GM10266 (cell line): ENCODE measurements around the gene NLGN1.

Experiments
- DNase-seq: peaks from one replicate; pipeline ENCODE4 v3.0.0; 2012; ENCODE audit errors: extremely low spot score
- TF ChIP-seq, protein P1 (sequence below): IDR thresholded peaks from 2 replicates; pipeline ENCODE4 v1.5.1; 2012; ENCODE audit warnings: mild to moderate bottlenecking, low read depth; ENCODE audit not compliant: control insufficient read depth, insufficient read depth; ENCODE audit errors: missing control alignments

Gene NLGN1

DNA sequence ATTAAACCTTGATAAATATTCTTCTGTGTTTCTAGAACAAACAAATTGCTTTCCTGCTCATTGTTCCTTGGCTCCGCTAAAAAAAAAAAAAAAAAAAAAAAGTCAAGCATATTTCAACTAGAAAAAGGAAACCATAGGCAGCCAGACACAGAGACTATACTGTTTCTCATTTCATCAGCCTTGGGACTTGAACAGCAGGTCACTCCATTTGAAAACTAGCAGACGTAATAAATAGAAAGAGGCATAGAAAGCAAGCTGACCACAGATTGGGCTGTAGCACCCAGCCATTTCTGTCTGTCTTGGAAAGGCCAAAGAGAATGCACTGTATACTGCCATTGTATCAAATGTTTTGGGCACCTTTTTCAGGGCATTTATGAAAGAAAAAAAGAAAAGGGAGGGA is 697.1 kb downstream of the NLGN1 start:
- TF ChIP-seq, protein P1, sequence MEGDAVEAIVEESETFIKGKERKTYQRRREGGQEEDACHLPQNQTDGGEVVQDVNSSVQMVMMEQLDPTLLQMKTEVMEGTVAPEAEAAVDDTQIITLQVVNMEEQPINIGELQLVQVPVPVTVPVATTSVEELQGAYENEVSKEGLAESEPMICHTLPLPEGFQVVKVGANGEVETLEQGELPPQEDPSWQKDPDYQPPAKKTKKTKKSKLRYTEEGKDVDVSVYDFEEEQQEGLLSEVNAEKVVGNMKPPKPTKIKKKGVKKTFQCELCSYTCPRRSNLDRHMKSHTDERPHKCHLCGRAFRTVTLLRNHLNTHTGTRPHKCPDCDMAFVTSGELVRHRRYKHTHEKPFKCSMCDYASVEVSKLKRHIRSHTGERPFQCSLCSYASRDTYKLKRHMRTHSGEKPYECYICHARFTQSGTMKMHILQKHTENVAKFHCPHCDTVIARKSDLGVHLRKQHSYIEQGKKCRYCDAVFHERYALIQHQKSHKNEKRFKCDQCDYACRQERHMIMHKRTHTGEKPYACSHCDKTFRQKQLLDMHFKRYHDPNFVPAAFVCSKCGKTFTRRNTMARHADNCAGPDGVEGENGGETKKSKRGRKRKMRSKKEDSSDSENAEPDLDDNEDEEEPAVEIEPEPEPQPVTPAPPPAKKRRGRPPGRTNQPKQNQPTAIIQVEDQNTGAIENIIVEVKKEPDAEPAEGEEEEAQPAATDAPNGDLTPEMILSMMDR, result no peak
- no peak for DNase-seq

DNA sequence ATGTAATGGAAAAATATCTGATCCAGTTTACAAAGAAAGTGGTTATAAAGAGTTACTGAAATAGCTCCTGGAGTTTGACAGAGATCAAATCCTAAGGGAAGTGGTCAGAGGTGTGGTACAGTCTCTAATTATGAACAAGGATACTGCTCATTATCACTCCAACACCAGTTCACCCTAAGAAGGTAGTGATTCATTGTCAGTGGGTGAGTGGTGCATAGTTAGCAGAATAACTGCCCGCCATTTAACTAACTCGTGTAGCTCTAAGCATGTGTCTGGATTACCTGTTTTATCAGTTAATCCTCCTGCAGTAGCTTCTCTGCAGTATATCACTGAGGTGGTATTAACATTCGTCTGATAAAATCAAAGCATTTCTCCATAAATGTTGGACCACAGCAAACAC is 700.1 kb downstream of the NLGN1 start:
- DNase-seq, result no peak
- TF ChIP-seq, protein P1, result no peak

DNA sequence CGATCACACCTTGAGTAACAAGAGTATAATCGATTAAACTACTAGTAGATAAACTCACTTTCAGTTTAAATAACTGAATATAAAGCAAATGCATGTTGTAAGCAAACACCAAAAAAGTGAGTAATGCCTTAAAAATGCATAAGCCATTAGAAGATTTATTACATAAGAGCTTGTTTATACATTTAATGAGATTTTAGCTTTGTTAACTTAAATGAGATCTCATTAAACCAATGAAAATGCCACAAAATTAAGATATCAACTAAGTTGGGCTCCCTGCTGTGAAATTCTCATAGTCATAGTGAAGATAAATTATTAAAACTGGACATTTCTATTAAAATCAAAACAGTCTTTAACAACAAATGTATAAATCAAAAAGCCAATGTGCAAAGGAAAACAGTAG is 701.2 kb downstream of the NLGN1 start:
- no peak for DNase-seq
- TF ChIP-seq, protein P1, result no peak

DNA sequence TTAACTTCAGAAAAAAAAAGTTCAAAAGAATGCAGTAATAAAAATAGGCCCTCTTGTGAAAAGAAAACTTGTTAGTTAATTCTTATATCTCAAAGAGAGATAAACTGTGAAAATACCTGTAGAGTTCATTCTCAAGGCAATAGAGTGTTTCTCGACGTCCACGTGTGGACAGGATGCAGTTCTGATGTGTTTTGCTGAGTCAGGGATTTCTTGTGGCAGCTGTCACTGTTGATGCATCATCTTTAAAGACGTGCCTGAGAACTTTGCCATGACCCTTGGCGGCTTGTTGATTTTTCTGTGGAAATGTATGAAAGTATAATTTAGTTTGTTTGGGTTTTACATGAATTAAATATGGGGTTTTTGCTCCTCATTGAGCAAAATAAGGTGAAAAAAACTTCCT is 702.2 kb downstream of the NLGN1 start:
- TF ChIP-seq, protein P1, result no peak
- DNase-seq, result no peak

DNA sequence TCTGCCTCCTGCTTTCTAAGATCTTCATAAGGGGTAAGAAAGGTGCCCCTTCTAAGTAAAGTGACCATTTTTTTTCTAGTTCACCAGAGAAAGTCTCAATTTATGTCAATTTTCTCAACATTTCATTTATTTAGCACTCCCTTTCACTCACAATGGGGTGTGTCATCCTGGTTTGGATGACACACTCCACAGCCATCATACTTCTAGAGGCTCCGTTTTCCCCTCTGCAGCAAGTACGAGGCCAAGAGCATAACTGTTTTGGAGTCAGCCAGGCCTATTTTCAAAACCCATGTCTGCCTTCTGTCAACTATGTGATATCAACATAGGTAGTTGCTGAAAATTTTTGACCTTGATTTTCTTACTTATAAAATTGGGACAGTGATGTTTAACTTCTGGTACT is 703.2 kb downstream of the NLGN1 start:
- TF ChIP-seq, protein P1, result no peak
- no peak for DNase-seq

DNA sequence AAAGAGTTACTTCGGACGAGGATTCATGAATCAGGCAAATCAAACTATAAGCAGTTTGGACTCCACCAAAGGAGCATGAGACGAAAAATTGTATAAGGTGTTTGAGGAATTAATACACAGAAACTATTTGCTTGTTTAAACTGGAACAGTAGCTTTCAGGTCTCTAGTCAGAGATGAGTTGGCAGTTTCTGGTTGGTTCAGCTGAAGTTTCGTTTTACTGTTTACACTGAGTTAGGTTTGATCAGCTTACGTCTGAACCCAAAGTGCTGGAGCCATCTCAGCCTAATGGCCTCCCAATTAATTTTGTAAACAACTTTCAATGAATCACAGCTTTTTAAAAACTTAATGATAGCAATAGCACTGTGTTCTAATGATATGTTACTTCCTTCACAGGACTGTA is 703.7 kb downstream of the NLGN1 start:
- TF ChIP-seq, protein P1, result no peak
- DNase-seq, result no peak

DNA sequence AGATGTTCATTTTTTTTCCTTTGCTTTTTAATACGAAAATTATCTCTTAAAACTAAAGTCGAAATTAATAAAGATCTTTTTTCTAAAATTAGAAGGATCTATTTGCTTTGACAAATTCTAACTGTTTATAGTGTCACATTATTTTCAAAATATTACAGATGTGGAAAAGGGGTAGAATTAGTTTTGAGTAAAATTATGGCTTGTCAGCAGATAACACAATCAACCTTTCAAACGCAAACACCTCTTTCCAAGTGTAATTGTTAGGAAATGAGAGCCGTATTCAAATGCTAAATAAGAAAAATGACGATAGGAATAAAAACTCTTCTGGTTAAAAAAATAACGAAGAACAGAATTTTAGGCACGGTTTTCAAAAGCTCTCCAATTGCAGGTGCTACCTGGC is 704.7 kb downstream of the NLGN1 start:
- DNase-seq, result no peak
- TF ChIP-seq, protein P1, result no peak

DNA sequence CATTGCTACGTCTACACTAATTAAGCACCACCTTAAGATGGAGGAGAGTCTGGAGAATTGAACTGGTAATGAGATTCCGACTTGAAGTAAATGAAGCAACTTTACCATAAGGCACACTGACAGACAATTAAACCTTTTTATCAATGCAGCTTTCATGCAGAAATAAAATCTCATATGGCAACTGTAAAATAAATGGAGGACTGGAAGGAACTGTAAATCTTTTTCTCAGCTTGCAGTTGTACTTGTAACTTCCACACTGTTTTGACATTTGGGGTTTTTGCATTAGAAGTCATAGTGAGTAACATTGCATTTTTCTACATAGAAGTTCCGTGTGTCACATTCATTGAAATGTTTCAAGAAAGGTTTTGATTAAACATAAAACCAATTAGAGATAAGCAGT is 705.3 kb downstream of the NLGN1 start:
- no peak for DNase-seq
- TF ChIP-seq, protein P1, result no peak
